WI38 (cell line): ENCODE data around the gene RRBP1.

Source experiments
- H3K4me3 ChIP-seq: 2 replicates; pipeline ENCODE4 v1.5.1; 2011; ENCODE audit warnings: low read depth, mild to moderate bottlenecking, control low read depth, low read length
- TF ChIP-seq, protein P1 (sequence below): IDR thresholded peaks from 2 replicates; pipeline ENCODE4 v1.5.1; 2012; ENCODE audit warnings: low read depth, mild to moderate bottlenecking, control low read depth, low read length

The RRBP1 gene

DNA sequence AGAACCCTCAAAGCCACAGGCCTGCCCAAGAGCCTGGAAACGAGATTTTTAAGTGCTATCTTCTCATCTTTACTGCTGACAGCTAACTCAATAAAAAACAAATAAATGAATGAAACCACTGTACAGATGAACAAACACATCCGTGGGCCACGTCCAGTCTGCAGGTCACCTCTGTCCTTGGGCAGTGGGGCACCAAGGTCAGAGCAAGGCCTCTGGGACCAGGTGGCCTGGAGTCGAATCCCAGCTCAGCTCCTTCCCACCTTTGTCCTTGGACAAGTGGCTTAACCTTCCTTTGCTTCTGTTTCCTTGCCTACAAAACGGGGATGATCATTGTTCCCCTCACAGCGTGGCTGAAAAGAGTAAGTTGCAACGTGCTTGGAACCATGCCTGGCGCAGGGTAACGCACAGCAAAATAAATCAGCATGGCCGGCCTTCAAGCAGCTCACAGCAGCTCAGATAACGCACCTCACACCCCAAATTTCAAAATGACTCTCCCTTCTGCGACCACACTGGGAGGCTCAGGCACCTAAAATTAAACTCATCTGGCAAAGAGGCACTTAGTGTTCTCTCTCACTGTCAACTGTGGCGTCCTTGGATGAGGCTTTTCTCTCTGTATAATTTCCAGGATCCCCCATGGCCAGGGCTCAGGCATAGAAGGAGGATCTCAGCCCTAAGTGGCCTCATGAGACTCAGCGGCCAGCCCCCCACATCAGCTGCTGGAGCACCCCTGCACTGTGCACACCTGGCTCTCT is 35.7 kb downstream of the RRBP1 start:
- TF ChIP-seq, protein P1, sequence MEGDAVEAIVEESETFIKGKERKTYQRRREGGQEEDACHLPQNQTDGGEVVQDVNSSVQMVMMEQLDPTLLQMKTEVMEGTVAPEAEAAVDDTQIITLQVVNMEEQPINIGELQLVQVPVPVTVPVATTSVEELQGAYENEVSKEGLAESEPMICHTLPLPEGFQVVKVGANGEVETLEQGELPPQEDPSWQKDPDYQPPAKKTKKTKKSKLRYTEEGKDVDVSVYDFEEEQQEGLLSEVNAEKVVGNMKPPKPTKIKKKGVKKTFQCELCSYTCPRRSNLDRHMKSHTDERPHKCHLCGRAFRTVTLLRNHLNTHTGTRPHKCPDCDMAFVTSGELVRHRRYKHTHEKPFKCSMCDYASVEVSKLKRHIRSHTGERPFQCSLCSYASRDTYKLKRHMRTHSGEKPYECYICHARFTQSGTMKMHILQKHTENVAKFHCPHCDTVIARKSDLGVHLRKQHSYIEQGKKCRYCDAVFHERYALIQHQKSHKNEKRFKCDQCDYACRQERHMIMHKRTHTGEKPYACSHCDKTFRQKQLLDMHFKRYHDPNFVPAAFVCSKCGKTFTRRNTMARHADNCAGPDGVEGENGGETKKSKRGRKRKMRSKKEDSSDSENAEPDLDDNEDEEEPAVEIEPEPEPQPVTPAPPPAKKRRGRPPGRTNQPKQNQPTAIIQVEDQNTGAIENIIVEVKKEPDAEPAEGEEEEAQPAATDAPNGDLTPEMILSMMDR, result no peak

DNA sequence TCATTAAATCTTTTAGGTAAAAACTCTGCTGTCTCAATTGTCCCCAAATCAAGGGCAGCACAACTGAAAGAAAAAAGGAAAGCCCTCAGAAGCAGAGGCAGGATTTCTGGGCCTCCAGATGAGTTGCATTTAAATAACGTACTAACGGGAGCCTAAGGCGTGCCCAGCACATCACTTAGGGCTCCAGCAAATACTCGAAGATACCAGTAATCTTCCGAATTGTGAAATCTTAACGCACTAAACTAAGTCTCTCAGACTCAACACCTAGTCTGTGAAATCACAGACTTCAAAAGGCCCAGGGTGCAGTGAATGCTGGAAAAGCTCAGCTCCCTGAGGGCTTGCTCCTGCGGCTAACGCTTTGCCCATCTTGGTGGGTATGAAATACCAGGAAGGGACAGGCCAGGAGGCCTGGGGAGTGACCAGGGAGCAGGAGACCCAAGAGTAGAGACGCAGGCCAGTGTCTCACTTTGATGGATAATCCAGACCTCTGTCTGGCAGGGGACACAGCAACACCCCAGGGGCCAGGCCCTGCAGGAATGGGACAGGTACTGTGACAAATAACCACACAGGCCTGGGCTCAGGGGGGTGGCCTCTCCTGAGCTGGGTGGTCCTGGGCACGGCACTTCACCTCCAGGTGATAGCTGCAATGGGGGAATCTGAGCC is 36.4 kb downstream of the RRBP1 start:
- TF ChIP-seq, protein P1, result no peak
- no peak overlapping the region for H3K4me3 ChIP-seq

More for the DNA sequence above, 35.7 kb downstream of the RRBP1 start:
- H3K4me3 ChIP-seq, result no peak overlapping the region

DNA sequence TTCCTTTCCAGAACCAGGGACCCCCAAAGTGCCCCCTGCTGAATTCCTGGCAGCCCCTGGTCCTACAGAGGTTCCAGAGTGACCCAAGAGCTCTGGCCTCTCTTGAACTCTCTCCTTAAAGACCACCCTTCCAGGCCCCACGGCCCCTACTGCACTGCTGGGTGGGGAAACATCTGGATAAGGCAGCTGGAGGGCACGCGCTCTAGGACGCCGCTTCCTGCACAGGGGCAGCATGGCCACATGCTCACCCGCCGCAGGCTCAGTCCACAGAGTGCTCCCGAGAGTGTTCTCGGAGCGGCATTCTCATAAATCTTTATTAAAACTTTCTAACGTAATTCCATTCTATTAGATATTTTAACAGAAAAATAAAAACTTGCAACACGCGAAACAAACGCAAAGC is 37.0 kb downstream of the RRBP1 start:
- TF ChIP-seq, protein P1, result no peak
- H3K4me3 ChIP-seq, result no peak overlapping the region

DNA sequence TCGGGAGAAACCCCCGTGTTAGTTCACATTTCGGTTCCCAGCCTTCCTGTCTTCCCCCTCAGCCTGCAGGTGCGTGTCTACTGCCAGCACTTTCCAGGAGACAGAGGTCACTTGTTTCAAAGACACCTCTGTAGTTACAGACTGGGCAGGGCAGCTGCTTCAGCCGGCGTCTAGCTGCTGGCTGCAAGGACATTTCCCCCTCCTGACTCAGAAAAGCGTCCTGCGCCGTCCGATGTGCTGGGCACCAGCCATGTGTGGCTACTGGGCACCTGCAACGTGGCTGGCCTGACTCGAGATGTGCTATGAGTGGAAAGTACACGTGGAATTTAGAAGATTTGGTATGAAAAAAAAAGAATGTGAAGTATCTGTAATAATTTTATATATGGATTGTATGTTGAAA is 37.6 kb downstream of the RRBP1 start:
- TF ChIP-seq, protein P1, result no peak
- H3K4me3 ChIP-seq, result no peak overlapping the region

DNA sequence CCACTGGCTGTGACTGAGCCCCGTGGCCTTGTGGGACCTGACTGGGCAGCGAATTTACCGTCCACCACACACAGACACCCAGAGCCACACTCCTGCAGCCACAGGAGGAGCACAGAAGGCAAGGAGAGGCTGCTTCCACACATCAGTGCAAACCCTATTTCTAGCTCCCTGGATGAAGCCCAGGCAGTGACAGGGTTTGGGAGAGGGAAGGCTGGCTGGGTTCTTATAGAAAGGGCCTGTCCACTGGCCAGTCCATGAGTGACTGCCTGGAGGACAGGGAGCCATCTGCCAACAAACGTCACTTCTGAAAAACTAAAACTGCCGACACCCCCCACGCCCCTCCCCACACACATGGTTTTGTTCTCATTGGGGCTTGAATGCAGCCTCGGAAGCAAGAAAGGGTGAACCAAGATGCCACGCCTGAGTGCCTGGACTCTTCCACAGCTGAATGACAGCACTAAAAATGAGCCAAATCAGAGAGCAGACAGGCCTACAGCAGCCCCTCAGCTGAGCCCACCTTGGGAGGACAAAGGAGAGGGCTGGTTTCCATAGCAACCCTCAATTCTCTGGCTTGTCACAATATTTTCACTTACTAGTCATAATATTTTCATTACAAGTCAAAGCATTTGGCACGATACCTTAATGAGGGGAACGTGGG is 38.4 kb downstream of the RRBP1 start:
- no peak overlapping the region for H3K4me3 ChIP-seq
- TF ChIP-seq, protein P1, result no peak

DNA sequence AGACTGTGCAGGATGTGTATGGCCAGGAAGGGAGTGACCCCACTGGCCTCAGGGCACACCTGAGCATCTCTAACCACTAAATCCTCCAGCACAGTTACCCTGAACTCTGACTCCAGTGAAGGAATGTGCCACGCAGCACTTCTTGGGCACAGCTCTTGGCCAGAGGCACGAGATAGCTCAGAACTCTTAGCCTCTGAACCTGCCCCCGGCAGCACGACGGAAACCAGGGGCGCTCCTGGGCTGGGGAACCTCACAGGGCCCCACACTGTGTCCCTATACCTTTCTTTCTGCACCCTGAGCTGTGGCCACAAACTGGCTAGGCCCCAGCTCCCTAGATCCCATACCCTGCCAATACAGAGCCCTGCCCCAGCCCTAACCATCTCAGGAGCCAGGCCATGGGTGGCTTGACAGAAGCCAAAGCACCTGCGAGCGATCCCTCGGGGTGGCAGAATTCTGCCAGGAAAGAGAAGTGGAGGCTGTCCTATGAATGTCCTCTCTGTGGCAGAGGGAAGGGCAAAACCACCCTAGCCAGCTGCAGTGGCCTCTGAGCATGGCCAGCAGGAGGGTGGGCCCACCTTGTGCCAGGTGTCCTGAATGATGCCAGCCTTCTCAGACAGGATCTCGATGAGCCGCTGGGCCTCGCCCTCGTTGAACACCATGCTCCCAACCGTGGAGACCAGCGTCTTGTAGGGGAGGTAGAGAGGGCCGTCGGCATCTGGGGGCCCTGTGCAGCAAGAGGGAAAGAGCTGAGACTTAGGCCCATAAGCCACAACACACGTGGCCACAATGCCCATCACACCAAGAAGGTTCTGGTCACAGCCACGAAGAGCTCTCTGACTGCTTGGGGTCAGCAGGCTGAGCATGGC is 39.4 kb downstream of the RRBP1 start:
- H3K4me3 ChIP-seq, result no peak overlapping the region
- TF ChIP-seq, protein P1, result no peak
